ENCODE data around the gene NUDT14.

The NUDT14 gene

DNA sequence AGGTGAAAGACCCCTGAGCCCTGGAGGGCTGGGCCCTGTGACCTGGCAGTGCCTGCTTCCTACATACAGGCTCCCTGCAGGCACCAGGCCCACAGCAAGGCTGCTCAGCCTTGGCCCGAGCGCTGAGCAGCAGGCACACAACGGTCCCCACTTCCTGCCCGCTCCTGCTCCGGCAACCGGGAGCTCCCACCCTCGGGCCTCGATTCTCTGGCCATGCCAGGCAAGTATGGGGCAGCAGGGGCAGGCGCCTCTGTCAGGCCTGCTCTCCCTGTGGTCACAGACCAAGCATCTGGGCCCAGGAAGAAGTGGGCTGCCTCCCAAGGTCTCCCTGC is 30.6 kb upstream of the NUDT14 start:
- DNase-seq: no peak

DNA sequence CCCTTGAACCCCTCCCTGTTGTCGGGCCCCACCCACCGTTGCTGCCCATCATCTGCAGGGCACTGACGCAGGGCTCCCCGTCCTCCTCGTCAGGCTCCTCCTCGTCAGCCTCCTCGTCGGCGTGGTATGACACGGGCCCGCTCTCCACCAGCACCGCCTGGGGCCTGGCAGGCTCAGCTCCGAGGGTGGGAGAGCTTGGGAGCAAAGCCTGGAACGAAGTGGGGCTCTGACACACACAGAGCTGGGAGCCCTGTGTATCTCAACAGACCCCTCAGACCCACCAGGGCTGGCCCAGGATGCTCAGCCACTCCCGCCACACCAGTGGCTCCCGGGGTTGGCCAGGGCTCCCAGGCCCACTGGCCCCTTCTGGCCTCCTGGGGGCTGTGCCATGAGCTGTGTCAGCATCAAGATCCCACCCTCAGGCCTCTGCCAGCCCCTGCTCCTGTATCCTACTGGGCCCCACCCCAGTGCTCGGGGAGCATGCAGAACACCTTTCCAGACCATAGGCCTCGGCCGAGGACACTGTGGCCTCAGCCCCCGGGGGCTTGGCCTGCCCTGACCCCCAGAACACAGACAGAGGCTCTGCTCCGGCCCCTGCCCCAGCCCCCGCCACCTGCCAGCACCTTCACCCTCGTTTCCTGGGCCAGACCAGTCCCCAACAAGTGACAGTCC is 30.1 kb upstream of the NUDT14 start:
- DNase-seq: no peak

DNA sequence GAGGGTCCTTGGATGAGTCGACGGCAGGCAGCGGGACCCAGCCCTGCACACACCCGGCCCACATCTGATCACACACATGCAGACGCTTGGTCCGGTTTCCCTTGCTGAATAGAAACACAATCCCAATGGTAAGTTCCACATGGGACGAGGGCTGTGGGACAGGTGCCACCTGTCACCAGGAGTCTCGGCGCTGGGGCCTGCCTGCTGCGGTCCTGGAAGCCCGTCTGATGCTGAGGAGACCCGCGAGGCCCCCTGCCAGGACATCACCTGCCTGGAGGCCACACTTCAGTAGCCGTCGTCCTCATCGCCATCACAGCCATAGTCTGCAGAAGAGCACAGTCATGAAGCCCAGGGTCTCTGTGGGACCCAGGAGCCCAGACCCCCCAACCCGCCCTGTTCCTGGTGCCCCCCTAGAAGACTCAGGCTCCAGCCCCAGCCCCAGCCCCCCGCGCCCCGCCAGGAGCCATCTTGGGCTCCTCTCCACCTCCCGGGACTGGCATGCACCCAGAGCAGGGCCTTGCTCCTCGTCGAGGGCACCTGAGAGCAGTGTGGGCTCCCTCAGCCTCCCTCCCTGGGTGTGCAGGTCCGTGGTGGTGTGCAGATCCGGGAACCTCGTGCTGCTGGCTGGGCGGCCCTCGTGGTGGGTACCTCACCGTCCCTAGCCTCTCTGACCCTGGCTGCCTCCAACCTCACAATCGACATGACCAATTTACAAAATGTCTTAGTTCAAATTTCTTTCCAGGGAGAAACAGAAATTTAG is 29.3 kb upstream of the NUDT14 start:
- DNase-seq: no peak

DNA sequence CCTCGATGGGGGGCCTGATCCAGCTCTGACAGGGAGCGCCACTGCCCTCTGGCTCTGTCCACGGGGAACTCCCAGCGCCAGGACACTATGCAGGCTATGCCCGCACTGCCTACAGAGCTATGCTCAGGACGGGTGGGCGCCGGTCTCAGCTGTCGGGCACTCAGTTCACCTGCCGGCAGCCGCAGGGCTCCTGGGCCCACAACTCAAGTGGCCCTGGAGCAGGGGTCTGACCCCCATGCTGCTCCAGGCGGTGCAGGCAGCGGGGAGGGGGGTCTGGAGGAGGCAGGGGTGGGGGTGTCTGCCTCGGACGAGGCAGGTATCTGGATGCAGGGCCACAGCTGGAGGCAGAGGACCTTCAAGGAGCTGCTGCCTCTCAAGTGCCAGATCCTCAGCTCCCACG is 28.5 kb upstream of the NUDT14 start:
- no peak for DNase-seq

GRCh38 chr14:105209091-105209490 is 28.0 kb upstream of the NUDT14 start:
- no peak for DNase-seq

- no peak for DNase-seq
Measured at GRCh38 chr14:105208738-105209075, 27.6 kb upstream of the NUDT14 start.

GRCh38 chr14:105207996-105208737 is 27.1 kb upstream of the NUDT14 start:
- DNase-seq: no peak

GRCh38 chr14:105207460-105207901 is 26.4 kb upstream of the NUDT14 start:
- no peak for DNase-seq

- DNase-seq: no peak
Measured at GRCh38 chr14:105206873-105207272, 25.8 kb upstream of the NUDT14 start.

- DNase-seq: no peak
Measured at GRCh38 chr14:105205673-105206208, 24.6 kb upstream of the NUDT14 start.

- no peak for DNase-seq
Measured at GRCh38 chr14:105204931-105205672, 24.0 kb upstream of the NUDT14 start.

DNA sequence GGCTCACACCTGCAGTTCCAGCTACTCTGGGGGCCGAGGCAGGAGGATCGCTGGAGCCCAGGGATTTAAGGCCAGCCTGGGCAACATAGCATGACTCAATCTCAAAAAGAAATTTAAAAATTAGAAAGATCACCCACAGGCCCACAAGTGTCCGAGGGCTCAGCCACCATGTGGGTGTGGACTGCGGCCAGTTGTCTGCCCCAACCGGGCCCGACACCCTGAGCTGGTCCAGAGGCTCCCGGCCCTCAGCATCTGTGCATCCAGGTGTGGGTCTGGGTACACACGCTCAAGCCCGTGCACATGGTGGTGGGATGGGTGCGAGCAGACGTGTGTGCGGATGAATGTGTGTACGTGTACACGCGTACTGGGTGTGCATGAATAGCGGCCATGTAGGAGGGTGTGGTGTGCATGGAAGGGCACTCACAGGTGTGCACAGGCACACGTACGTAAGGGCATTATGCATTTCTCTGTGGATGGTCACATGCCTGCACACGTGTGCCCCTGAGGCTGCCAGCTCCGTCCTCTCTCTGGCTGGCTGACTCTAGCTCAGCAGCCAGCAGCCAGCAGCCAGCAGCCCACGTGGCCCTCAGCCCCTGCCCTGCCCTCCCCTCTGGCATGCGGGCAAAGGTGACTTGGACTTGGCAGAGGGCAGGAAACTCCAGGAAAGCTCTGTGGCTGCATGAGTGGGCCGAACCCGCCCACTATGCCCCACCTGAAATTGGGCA is 23.3 kb upstream of the NUDT14 start:
- no peak for DNase-seq

GRCh38 chr14:105203701-105204100 is 22.6 kb upstream of the NUDT14 start:
- DNase-seq: no peak

DNA sequence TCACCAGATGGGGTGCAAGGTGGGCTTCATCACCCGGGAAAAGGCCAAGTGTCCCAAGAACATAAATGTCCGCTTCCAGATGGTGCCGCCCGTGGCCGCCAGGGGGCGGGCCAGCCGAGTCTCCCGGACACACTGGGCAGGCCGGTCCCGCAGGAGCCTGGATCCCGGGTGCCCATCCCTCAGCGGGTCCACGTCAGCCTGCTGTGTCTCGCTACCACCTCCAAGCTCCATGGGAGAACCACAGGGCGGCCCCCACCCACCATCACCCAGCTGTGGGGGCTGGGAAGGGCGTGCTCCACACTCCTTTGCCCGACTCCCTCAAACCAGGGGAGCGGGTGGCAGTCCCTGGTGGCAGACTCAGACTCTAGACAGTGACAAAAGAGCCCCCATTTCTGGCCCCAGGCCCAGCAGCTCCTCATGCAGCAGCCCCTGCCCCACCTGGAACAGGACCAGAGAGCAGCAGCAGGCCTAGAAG is 22.0 kb upstream of the NUDT14 start:
- DNase-seq: peak; percentile 46

GRCh38 chr14:105201925-105202513 is 20.9 kb upstream of the NUDT14 start:
- no peak for DNase-seq

DNA sequence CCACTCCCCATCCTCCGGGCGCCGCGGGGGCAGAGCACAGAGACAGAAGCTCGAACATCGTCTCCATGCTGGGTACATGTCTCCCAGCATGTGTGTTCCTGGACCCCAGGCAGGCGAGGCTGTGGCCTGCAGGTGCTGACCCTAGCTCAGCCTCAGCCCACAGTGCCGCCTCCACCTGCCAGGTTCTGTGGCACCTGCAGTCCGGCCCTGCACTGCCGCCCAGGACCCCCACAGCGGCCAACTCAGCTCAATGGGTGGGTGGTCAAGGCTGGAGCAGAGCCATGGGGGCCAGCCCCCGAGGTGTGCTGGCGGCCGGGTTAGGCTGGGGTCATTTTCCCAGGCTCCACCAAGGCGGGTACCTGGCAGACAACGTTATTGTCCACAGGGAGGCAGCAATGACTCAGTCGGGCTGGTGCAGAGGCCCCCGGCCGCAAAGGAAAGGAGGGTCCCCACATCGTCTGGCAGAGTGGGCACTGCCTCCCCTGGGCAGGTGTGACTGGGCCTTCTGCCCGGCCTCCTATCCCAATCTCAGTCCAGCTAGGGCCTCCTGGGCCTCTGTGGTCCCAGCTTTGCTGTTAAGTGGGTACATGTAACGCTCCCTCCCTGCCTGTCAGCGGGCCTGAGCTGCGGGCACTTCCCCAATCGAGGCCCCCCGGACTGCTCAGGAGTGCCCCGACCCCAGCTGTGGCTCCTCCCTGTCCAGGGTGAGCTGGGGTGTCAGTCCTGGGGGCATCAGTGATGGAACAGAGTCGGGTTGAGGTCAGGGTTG is 20.2 kb upstream of the NUDT14 start:
- no peak for DNase-seq

DNA sequence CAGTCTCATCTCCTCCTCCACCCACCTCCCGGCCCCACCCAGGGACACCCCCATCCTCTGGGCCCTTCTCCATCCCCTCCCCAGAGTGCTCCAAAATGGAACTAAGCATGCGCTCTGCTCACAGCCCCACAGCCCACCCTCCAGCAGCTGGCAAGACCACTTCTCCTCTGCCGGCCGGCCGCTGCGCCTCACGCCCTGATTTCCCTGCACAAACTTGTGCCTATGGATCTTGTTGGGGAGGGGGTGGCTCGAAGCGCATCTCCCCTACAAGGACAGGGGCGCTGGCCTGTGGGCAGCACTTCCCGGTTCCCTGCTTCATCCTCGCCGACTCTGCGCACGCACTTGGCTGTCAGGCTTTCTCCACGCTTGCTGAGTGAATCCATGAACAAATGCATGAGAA is 19.5 kb upstream of the NUDT14 start:
- no peak for DNase-seq

DNA sequence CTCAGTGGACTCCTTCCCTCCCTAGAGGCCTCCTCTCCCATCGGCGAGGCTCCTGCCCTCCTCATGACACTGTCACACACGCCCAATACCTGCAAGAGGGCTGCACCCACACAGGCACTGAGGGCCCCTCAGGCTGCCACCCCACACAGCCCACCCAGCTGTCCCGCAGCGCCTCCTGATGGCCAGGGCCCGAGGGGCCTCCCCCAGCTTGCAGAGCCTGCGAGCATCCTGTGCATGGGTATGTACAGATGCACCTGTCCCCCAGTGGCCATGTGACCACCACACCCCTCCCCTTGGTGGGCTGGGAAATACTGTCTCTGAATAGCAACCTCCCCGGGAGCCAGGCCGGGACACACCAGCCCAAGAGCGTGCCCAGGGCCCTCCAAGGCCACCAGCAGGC is 19.0 kb upstream of the NUDT14 start:
- DNase-seq: no peak

GRCh38 chr14:105199093-105199492 is 18.0 kb upstream of the NUDT14 start:
- DNase-seq: no peak

DNA sequence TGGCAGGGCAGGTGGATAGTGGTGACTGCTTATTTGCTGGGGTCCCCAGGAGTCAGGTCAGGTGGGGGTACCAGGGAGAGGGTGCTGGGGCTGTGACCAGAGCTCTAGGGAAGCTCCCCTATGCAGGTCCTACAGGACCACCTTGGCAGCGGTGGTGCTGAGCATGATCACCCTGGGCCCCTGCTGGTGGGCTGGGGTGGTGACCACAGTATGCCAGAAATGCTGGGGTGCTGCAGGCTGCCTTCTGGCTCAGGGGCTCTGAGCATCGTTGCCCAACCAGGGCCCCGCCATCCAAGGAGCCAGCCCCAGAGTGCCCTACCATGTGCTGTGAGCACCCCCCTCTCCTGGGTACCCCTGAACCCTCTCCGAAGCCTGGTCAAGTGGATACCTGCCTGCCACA is 17.5 kb upstream of the NUDT14 start:
- no peak for DNase-seq

DNA sequence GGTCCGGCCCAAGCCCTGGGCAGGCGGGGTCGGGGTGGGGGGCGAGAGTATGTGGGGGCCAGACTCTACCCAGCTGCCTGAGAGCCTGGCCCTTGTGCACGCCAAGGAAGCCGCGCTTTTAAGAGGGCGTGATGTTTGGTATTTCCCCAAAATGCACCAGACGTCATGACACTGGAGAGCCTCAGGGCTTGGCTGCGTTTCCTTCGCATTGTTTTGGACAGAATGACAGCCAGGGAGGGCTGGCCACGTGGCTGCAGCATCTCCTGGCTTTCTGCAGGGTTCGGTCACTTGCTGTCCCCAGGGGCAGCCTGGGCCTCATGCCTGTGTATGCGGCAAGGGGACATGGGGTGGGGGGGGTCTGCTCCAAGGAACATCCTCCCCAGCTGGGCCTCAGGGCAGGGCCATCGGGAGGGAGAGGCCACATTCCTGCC is 16.1 kb upstream of the NUDT14 start:
- no peak for DNase-seq

All from fibroblast of skin of right quadriceps (primary cell).